ENCODE data around the gene PRPH.
"Not testable (repeated sequence)": the region's sequence is repeated elsewhere in the genome, so short reads cannot be mapped to it uniquely, and the experiment has no call there.

Gene PRPH

GRCh38 chr12:49260571-49261363 is 34.2 kb upstream of the PRPH start:
- no peak for TF ChIP-seq CTCF (conservative IDR thresholded peaks at IDR 0.05)
- H3K27ac ChIP-seq, result no peak overlapping the region

- no peak overlapping the region for H3K27ac ChIP-seq
- TF ChIP-seq CTCF (conservative IDR thresholded peaks at IDR 0.05), result no peak
Measured at GRCh38 chr12:49261721-49262120, 33.2 kb upstream of the PRPH start.

GRCh38 chr12:49263400-49263763 is 31.6 kb upstream of the PRPH start:
- H3K27ac ChIP-seq, result no peak overlapping the region

GRCh38 chr12:49264466-49264872 is 30.5 kb upstream of the PRPH start:
- H3K27ac ChIP-seq, result peak overlapping the region; percentile 91
- no peak for TF ChIP-seq CTCF (conservative IDR thresholded peaks at IDR 0.05)

More at GRCh38 chr12:49263400-49263763, 31.6 kb upstream of the PRPH start:
- no peak for TF ChIP-seq CTCF (conservative IDR thresholded peaks at IDR 0.05)

- no peak for TF ChIP-seq CTCF (conservative IDR thresholded peaks at IDR 0.05)
Measured at GRCh38 chr12:49264873-49265792, 29.8 kb upstream of the PRPH start, which contains the start of gene TUBA1C. TSS of gene TUBA1C (plus strand) at chr12:49265082. CDS start at chr12:49265182, 100 bp downstream.

GRCh38 chr12:49269191-49269590 is 25.8 kb upstream of the PRPH start:
- H3K27ac ChIP-seq, result not testable (repeated sequence)

More at GRCh38 chr12:49264873-49265792, 29.8 kb upstream of the PRPH start, which contains the start of gene TUBA1C:
- peak within 1 kb of the TSS; percentile 91 for H3K27ac ChIP-seq

- no peak for TF ChIP-seq CTCF (conservative IDR thresholded peaks at IDR 0.05)
- no peak overlapping the region for H3K27ac ChIP-seq
Measured at GRCh38 chr12:49272790-49273725, 21.9 kb upstream of the PRPH start.
